HepG2 (cell line): Measurements from ENCODE around the gene MPLKIP. TPM values are rescaled to one million over a fixed set of nuclear protein-coding genes. Genes with fewer than 3 reads are reported as not detected.

Experiments
- DDIT3 ChIP-seq: sonication (generic); formaldehyde crosslinking; IDR thresholded peaks from 2 replicates; pipeline ENCODE4 v1.4.0; 2020; ENCODE audit warnings: mild to moderate bottlenecking, missing genetic modification reagents
- FOXK2 ChIP-seq: fragments of 450-650 bp; IDR thresholded peaks from 2 replicates; pipeline ENCODE4 v1.6.1; 2016
- GPBP1L1 ChIP-seq: sonication (generic); formaldehyde crosslinking; IDR thresholded peaks from 2 replicates; pipeline ENCODE4 v1.5.0; 2020; ENCODE audit warnings: mild to moderate bottlenecking, missing genetic modification reagents
- GRHL1 ChIP-seq: sonication (generic); formaldehyde crosslinking; conservative IDR thresholded peaks from 2 replicates; pipeline ENCODE4 v1.8.0; 2022; ENCODE audit warnings: missing genetic modification reagents
- IRX3 ChIP-seq: sonication (generic); formaldehyde crosslinking; IDR thresholded peaks from 2 replicates; pipeline ENCODE4 v1.8.1; 2023; ENCODE audit warnings: mild to moderate bottlenecking, low read depth, missing genetic modification reagents, borderline replicate concordance
- MAFK ChIP-seq, 2 experiments: IDR thresholded peaks in 1 of 2; conservative IDR thresholded peaks in 1 of 2; 2 replicates each; pipeline ENCODE4 v1.6.1; 2011; ENCODE audit warnings: improper control_type of control experiment in 2 of 2, low read length in 2 of 2
- MLX ChIP-seq: IDR thresholded peaks from 2 replicates; pipeline ENCODE4 v1.6.1; 2016
- SMC3 ChIP-seq: IDR thresholded peaks from 2 replicates; pipeline ENCODE4 v1.6.1; 2011; ENCODE audit warnings: low read length, improper control_type of control experiment
- TRAFD1 ChIP-seq: sonication (generic); formaldehyde crosslinking; IDR thresholded peaks from 2 replicates; pipeline ENCODE4 v1.5.1; 2020; ENCODE audit warnings: missing genetic modification reagents, mild to moderate bottlenecking, borderline replicate concordance
- ZBTB2 ChIP-seq: sonication (generic); formaldehyde crosslinking; IDR thresholded peaks from 2 replicates; pipeline ENCODE4 v1.8.0; 2022; ENCODE audit warnings: low read depth, missing genetic modification reagents
- ZFP82 ChIP-seq: sonication (generic); formaldehyde crosslinking; IDR thresholded peaks from 2 replicates; pipeline ENCODE4 v1.5.1; 2020; ENCODE audit warnings: mild to moderate bottlenecking, missing genetic modification reagents, borderline replicate concordance
- ZNF18 ChIP-seq: sonication (generic); formaldehyde crosslinking; IDR thresholded peaks from 2 replicates; pipeline ENCODE4 v1.8.0; 2022; ENCODE audit warnings: mild to moderate bottlenecking, missing genetic modification reagents; ENCODE audit not compliant: insufficient replicate concordance
- ZNF292 ChIP-seq: sonication (generic); formaldehyde crosslinking; IDR thresholded peaks from 2 replicates; pipeline ENCODE4 v1.8.1; 2022; ENCODE audit warnings: mild to moderate bottlenecking, low read depth, missing genetic modification reagents, borderline replicate concordance
- ZNF589 ChIP-seq: sonication (generic); formaldehyde crosslinking; conservative IDR thresholded peaks from 2 replicates; pipeline ENCODE4 v1.8.0; 2022; ENCODE audit warnings: mild to moderate bottlenecking, moderate library complexity, missing genetic modification reagents
- ZNF616 ChIP-seq: sonication (generic); formaldehyde crosslinking; IDR thresholded peaks from 2 replicates; pipeline ENCODE4 v1.5.0; 2020; ENCODE audit warnings: low read depth, mild to moderate bottlenecking, missing genetic modification reagents
- ZNF629 ChIP-seq: sonication (generic); formaldehyde crosslinking; conservative IDR thresholded peaks from 2 replicates; pipeline ENCODE4 v1.5.0; 2020; ENCODE audit warnings: missing genetic modification reagents
- ZNF639 ChIP-seq: conservative IDR thresholded peaks from 2 replicates; pipeline ENCODE4 v1.6.1; 2018; ENCODE audit warnings: missing genetic modification reagents
- polyA plus RNA-seq, 8 experiments: library from polyadenylated mRNA; depleted of rRNA in 3 of 8; stranded (reverse) in 7 of 8; unstranded in 1 of 8; fragments of >200 nt; fragmentation: Illumina TruSeq in 4 of 8; extraction: Trizol in 4 of 8; gene quantifications; 2 replicates each; pipeline versions ENCODE4 v1.2.1 to v1.2.3, GENCODE V29; 2011 to 2016; ENCODE audit warnings: low read depth in 4 of 8, missing spikeins in 1 of 8, mixed read lengths in 1 of 8; ENCODE audit not compliant: insufficient read depth in 1 of 8
- total RNA-seq, 5 experiments: library from RNA; depleted of rRNA; stranded (reverse); fragments of >200 nt; fragmentation: Illumina TruSeq; extraction: Trizol; gene quantifications; 2 replicates each; pipeline ENCODE4 v1.2.3, GENCODE V29; 2016; ENCODE audit warnings: low read depth in 1 of 5

The MPLKIP gene
- total and polyA plus RNA-seq, 2 of the 13 experiments (the other 11 are each of a cell fraction or from before 2014, with no cell fraction given) = 40.1 to 45.7 TPM

GRCh38 chr7:40095695-40096327, 38.6 kb downstream of the MPLKIP start (continued):
- TF ChIP-seq GRHL1 (CRISPR knock-in tag) (no peak), ZNF616 (CRISPR knock-in tag) (no peak), MAFK (conservative IDR thresholded peaks at IDR 0.05 in 1 of 2, IDR thresholded peaks at IDR 0.05 in 1 of 2; ENCODE audit: low read length in 2 of 2) (no peak), ZBTB2 (CRISPR knock-in tag) (no peak), ZNF18 (CRISPR knock-in tag) (no peak), ZFP82 (CRISPR knock-in tag) (no peak), SMC3 (no peak), DDIT3 (CRISPR knock-in tag) (no peak), ZNF629 (CRISPR knock-in tag) (no peak), MLX (CRISPR knock-in tag) (no peak), ZNF589 (CRISPR knock-in tag) (no peak), FOXK2 (no peak), IRX3 (CRISPR knock-in tag) (no peak), ZNF292 (CRISPR knock-in tag) (no peak), ZNF639 (CRISPR knock-in tag) (no peak), GPBP1L1 (CRISPR knock-in tag) (no peak), TRAFD1 (CRISPR knock-in tag) (no peak)
